HG03139 (cell line): ENCODE measurements around the gene FAM3A.

ENCODE experiments used
- ATAC-seq: cut with Tn5 transposase; IDR thresholded peaks from one replicate; pipeline ENCODE4 v1.9.1; 2021; ENCODE audit not compliant: unreplicated experiment

Gene FAM3A

GRCh38 chrX:154481911-154482601, 34.0 kb downstream of the FAM3A start:
- no peak for ATAC-seq

- ATAC-seq, result no peak
Observed at GRCh38 chrX:154481195-154481594, 34.8 kb downstream of the FAM3A start.

- ATAC-seq, result peak; percentile 82
Observed at GRCh38 chrX:154478728-154479622, 37.1 kb downstream of the FAM3A start, which contains the start of gene LAGE3. Gene LAGE3 (minus strand): TSS chrX:154479281. CDS start chrX:154478915, 366 bp downstream.

GRCh38 chrX:154477891-154478477, 38.0 kb downstream of the FAM3A start:
- ATAC-seq, result no peak

- no peak for ATAC-seq
Observed at GRCh38 chrX:154476821-154477220, 39.2 kb downstream of the FAM3A start.

- ATAC-seq, result no peak
Observed at GRCh38 chrX:154473683-154474082, 42.3 kb downstream of the FAM3A start.

GRCh38 chrX:154472685-154473632, 43.1 kb downstream of the FAM3A start:
- no peak for ATAC-seq

- no peak for ATAC-seq
Observed at GRCh38 chrX:154471839-154472684, 44.0 kb downstream of the FAM3A start.

- no peak for ATAC-seq
Observed at GRCh38 chrX:154470914-154471568, 45.0 kb downstream of the FAM3A start.

- ATAC-seq, result no peak
Observed at GRCh38 chrX:154470434-154470833, 45.6 kb downstream of the FAM3A start.

GRCh38 chrX:154469880-154470279, 46.2 kb downstream of the FAM3A start:
- no peak for ATAC-seq

- no peak for ATAC-seq
Observed at GRCh38 chrX:154469114-154469513, 46.9 kb downstream of the FAM3A start.

GRCh38 chrX:154468217-154468616, 47.8 kb downstream of the FAM3A start:
- no peak for ATAC-seq

- ATAC-seq, result no peak
Observed at GRCh38 chrX:154467556-154467955, 48.5 kb downstream of the FAM3A start.

- ATAC-seq, result no peak
Observed at GRCh38 chrX:154466907-154467306, 49.1 kb downstream of the FAM3A start.

GRCh38 chrX:154466036-154466435, 50.0 kb downstream of the FAM3A start:
- ATAC-seq, result no peak

GRCh38 chrX:154465601-154466000, 50.4 kb downstream of the FAM3A start:
- ATAC-seq, result no peak

GRCh38 chrX:154464806-154465365, 51.1 kb downstream of the FAM3A start:
- no peak for ATAC-seq
